Measurements from ENCODE around the gene SLC7A5.
"Not testable (repeated sequence)": the region's sequence is repeated elsewhere in the genome, so short reads cannot be mapped to it uniquely, and the experiment has no call there.

SLC7A5 gene

GRCh38 chr16:87819282-87819681 lies 50.0 kb downstream of the SLC7A5 start:
- no peak for DNase-seq

- no peak for DNase-seq
Observed at GRCh38 chr16:87818533-87819161, 50.7 kb downstream of the SLC7A5 start.

- no peak for DNase-seq
Observed at GRCh38 chr16:87817910-87818309, 51.4 kb downstream of the SLC7A5 start.

GRCh38 chr16:87817370-87817769 lies 51.9 kb downstream of the SLC7A5 start:
- DNase-seq, result not testable (repeated sequence)

GRCh38 chr16:87816507-87817100 lies 52.7 kb downstream of the SLC7A5 start:
- no peak for DNase-seq

- DNase-seq, result no peak
Observed at GRCh38 chr16:87815567-87815966, 53.7 kb downstream of the SLC7A5 start.

GRCh38 chr16:87812200-87812656 lies 57.1 kb downstream of the SLC7A5 start:
- DNase-seq, result no peak

- peak in 1 of 5 experiments; percentile 43 for DNase-seq
Observed at GRCh38 chr16:87811454-87811853, 57.9 kb downstream of the SLC7A5 start.

- DNase-seq, result no peak
Observed at GRCh38 chr16:87809150-87809902, 60.0 kb downstream of the SLC7A5 start.

- DNase-seq, result no peak
Observed at GRCh38 chr16:87808108-87808507, 61.2 kb downstream of the SLC7A5 start.

- DNase-seq, result peak in 1 of 5 experiments; percentile 46
Observed at GRCh38 chr16:87806641-87807546, 62.4 kb downstream of the SLC7A5 start.

GRCh38 chr16:87806261-87806640 lies 63.1 kb downstream of the SLC7A5 start:
- DNase-seq, result no peak

GRCh38 chr16:87803385-87803784 lies 65.9 kb downstream of the SLC7A5 start:
- no peak for DNase-seq

GRCh38 chr16:87802670-87803069 lies 66.6 kb downstream of the SLC7A5 start:
- no peak for DNase-seq

- no peak for DNase-seq
Observed at GRCh38 chr16:87801679-87802259, 67.5 kb downstream of the SLC7A5 start.

- DNase-seq, result no peak
Observed at GRCh38 chr16:87800497-87800896, 68.8 kb downstream of the SLC7A5 start.

GRCh38 chr16:87795336-87795735 lies 74.0 kb downstream of the SLC7A5 start:
- no peak for DNase-seq

GRCh38 chr16:87794485-87795078 lies 74.7 kb downstream of the SLC7A5 start:
- no peak for DNase-seq

GRCh38 chr16:87792205-87792565 lies 77.1 kb downstream of the SLC7A5 start:
- no peak for DNase-seq

- DNase-seq, result no peak
Observed at GRCh38 chr16:87791295-87792204, 77.8 kb downstream of the SLC7A5 start.
